ENCODE results near the gene SDF4. TPM values are rescaled to one million over a fixed set of nuclear protein-coding genes. Genes with fewer than 3 reads are reported as not detected.

The SDF4 gene
- total RNA-seq, 4 donors from 2014 or later = 57.5 to 87.6 (median 73.1) TPM

- no CpG with 5 or more reads among the region's 37 CpGs for WGBS
- H3K27me3 ChIP-seq = peaks cover 67% of the 10 kb centered on the region
- no peak overlapping the region for H3K4me3 ChIP-seq
- H3K27ac ChIP-seq = no peak overlapping the region
- DNase-seq (ENCODE audit: low spot score in 2 of 2) = peak in 1 of 2 donors; percentile 56
- TF ChIP-seq POLR2AphosphoS5 (IDR thresholded peaks at IDR 0.05) = no peak
- no peak for TF ChIP-seq POLR2A (IDR thresholded peaks at IDR 0.05)
- no peak for TF ChIP-seq EP300 (IDR thresholded peaks at IDR 0.05)
- no peak for TF ChIP-seq CTCF (IDR thresholded peaks at IDR 0.05)
- H3K9me3 ChIP-seq = no peaks in the 10 kb centered on the region
- peaks cover 25% of the 10 kb centered on the region for H3K4me1 ChIP-seq
- H3K36me3 ChIP-seq = no peaks in the 10 kb centered on the region
These were observed 63.1 kb downstream of the SDF4 start for GRCh38 chr1:1168451-1169411.

- no peak overlapping the region for H3K4me3 ChIP-seq
- H3K9me3 ChIP-seq = no peaks in the 10 kb centered on the region
- peaks cover 59% of the 10 kb centered on the region for H3K27me3 ChIP-seq
- 81% methylated on average over 11 of the region's 36 CpGs for WGBS
- TF ChIP-seq POLR2AphosphoS5 (IDR thresholded peaks at IDR 0.05) = no peak
- TF ChIP-seq CTCF (IDR thresholded peaks at IDR 0.05) = no peak
- TF ChIP-seq POLR2A (IDR thresholded peaks at IDR 0.05) = no peak
- no peak for TF ChIP-seq EP300 (IDR thresholded peaks at IDR 0.05)
- no peak for DNase-seq (ENCODE audit: low spot score in 2 of 2)
- H3K36me3 ChIP-seq = no peaks in the 10 kb centered on the region
- peaks cover 25% of the 10 kb centered on the region for H3K4me1 ChIP-seq
- no peak overlapping the region for H3K27ac ChIP-seq
These were observed 63.9 kb downstream of the SDF4 start for GRCh38 chr1:1167841-1168450.

GRCh38 chr1:1167398-1167821 lies 64.4 kb downstream of the SDF4 start:
- Histone ChIP-seq H3K9me3 (no peaks in the 10 kb centered on the region), H3K4me1 (peaks cover 28% of the 10 kb centered on the region), H3K36me3 (no peaks in the 10 kb centered on the region), H3K4me3 (no peak overlapping the region), H3K27me3 (peaks cover 62% of the 10 kb centered on the region), H3K27ac (no peak overlapping the region)
- no peak for DNase-seq (ENCODE audit: low spot score in 2 of 2)
- no peak for TF ChIP-seq POLR2A (IDR thresholded peaks at IDR 0.05)
- no peak for TF ChIP-seq CTCF (IDR thresholded peaks at IDR 0.05)
- no peak for TF ChIP-seq EP300 (IDR thresholded peaks at IDR 0.05)
- no peak for TF ChIP-seq POLR2AphosphoS5 (IDR thresholded peaks at IDR 0.05)
- WGBS = no CpG with 5 or more reads among the region's 20 CpGs

Other genes starting within 250 kb of the SDF4 start
- under 1 TPM; 0.24 to 0.93 (median 0.44) TPM for gene PERM1, start 249.9 kb downstream of the SDF4 start, total RNA-seq
- gene HES4, start 231.9 kb downstream of the SDF4 start, total RNA-seq = 10 to 100 TPM; 12.7 to 34.8 (median 31.6) TPM
- 10 to 100 TPM in 1 of 4 donors, 1 to 10 TPM in 3; 5.4 to 10.1 (median 7.9) TPM for gene ISG15, start 218.5 kb downstream of the SDF4 start, total RNA-seq
- gene AGRN, start 211.9 kb downstream of the SDF4 start, total RNA-seq = 10 to 100 TPM; 50.6 to 84.8 (median 71.1) TPM
- 1 to 10 TPM; 1.8 to 4.9 (median 4.8) TPM for gene RNF223, start 157.7 kb downstream of the SDF4 start, total RNA-seq
- 10 to 100 TPM; 12.8 to 48.4 (median 19.7) TPM for gene C1orf159, start 115.9 kb downstream of the SDF4 start, total RNA-seq
- not detected for gene TTLL10, start 58.1 kb downstream of the SDF4 start, total RNA-seq
- gene TNFRSF18, start 25.4 kb downstream of the SDF4 start, total RNA-seq = 10 to 100 TPM; 24.4 to 62.1 (median 33.5) TPM
- gene TNFRSF4, start 17.8 kb downstream of the SDF4 start, total RNA-seq = 1 to 10 TPM in 1 of 4 donors, under 1 TPM in 2, not detected in 1; 0.42 to 1.4 (median 0.72) TPM
- gene B3GALT6, start 236 bp upstream of the SDF4 start, total RNA-seq = 10 to 100 TPM in 3 of 4 donors, 1 to 10 TPM in 1; 9.3 to 24.4 (median 16.4) TPM
- gene C1QTNF12, start 14.7 kb upstream of the SDF4 start, total RNA-seq = 10 to 100 TPM in 1 of 4 donors, 1 to 10 TPM in 3; 4.3 to 23.5 (median 7.1) TPM
- 10 to 100 TPM; 30.2 to 70.0 (median 60.0) TPM for gene UBE2J2, start 41.9 kb upstream of the SDF4 start, total RNA-seq
- gene SCNN1D, start 48.4 kb upstream of the SDF4 start, total RNA-seq = 1 to 10 TPM; 1.5 to 4.7 (median 2.6) TPM
- 100 to 1,000 TPM; 112 to 309 (median 148) TPM for gene ACAP3, start 75.9 kb upstream of the SDF4 start, total RNA-seq
- 10 to 100 TPM; 16.9 to 56.4 (median 36.4) TPM for gene PUSL1, start 76.6 kb upstream of the SDF4 start, total RNA-seq
- gene INTS11, start 92.7 kb upstream of the SDF4 start, total RNA-seq = 100 to 1,000 TPM; 105 to 242 (median 151) TPM
- gene CPTP, start 92.8 kb upstream of the SDF4 start, total RNA-seq = 10 to 100 TPM; 32.5 to 60.4 (median 54.3) TPM
- gene TAS1R3, start 99.3 kb upstream of the SDF4 start, total RNA-seq = 1 to 10 TPM in 1 of 4 donors, under 1 TPM in 3; 0.56 to 1.8 (median 0.82) TPM
- gene DVL1, start 117.4 kb upstream of the SDF4 start, total RNA-seq = 100 to 1,000 TPM in 3 of 4 donors, 10 to 100 TPM in 1; 99.4 to 151 (median 106) TPM
- gene MXRA8, start 126.6 kb upstream of the SDF4 start, total RNA-seq = 10 to 100 TPM; 18.6 to 43.5 (median 21.9) TPM
- 100 to 1,000 TPM in 1 of 4 donors, 10 to 100 TPM in 3; 55.8 to 106 (median 86.1) TPM for gene AURKAIP1, start 143.2 kb upstream of the SDF4 start, total RNA-seq
- 100 to 1,000 TPM; 136 to 599 (median 160) TPM for gene CCNL2, start 167.3 kb upstream of the SDF4 start, total RNA-seq
- gene MRPL20, start 175.3 kb upstream of the SDF4 start, total RNA-seq = 100 to 1,000 TPM in 3 of 4 donors, 10 to 100 TPM in 1; 93.6 to 119 (median 109) TPM
- gene ANKRD65, start 189.3 kb upstream of the SDF4 start, total RNA-seq = 10 to 100 TPM in 1 of 4 donors, 1 to 10 TPM in 3; 2.8 to 10.3 (median 5.9) TPM
- 10 to 100 TPM; 14.5 to 27.6 (median 19.8) TPM for gene VWA1, start 203.7 kb upstream of the SDF4 start, total RNA-seq
- 1 to 10 TPM in 2 of 4 donors, under 1 TPM in 2; 0.32 to 4.2 (median 1.2) TPM for gene ATAD3C, start 217.7 kb upstream of the SDF4 start, total RNA-seq
- 10 to 100 TPM; 18.5 to 71.9 (median 23.7) TPM for gene ATAD3B, start 239.8 kb upstream of the SDF4 start, total RNA-seq

Measured in suprapubic skin (tissue), 4 donors.